HepG2 (cell line): Measurements from ENCODE around the gene ABHD17B.

ENCODE experiments used
- ERF ChIP-seq: IDR thresholded peaks from 2 replicates; pipeline ENCODE4 v1.6.1; 2018; ENCODE audit warnings: missing biosample characterization, missing genetic modification reagents
- FIP1L1 ChIP-seq: fragments of 200-400 bp; formaldehyde crosslinking; IDR thresholded peaks from 2 replicates; pipeline ENCODE4 v1.6.1; 2018; ENCODE audit warnings: low read depth, mild to moderate bottlenecking, low read length, moderate library complexity, borderline replicate concordance; ENCODE audit not compliant: insufficient read depth
- MAX ChIP-seq: IDR thresholded peaks from 2 replicates; pipeline ENCODE4 v1.6.1; 2012; ENCODE audit warnings: inconsistent platforms
- SP2 ChIP-seq: sonication (generic); formaldehyde crosslinking; IDR thresholded peaks from 2 replicates; pipeline ENCODE4 v1.5.1; 2020; ENCODE audit warnings: mild to moderate bottlenecking, missing genetic modification reagents
- TARDBP ChIP-seq: sonication (generic); formaldehyde crosslinking; IDR thresholded peaks from 2 replicates; pipeline ENCODE4 v1.8.0; 2022; ENCODE audit warnings: mild to moderate bottlenecking, missing genetic modification reagents
- TBP ChIP-seq: sonication (generic); formaldehyde crosslinking; IDR thresholded peaks from 2 replicates; pipeline ENCODE4 v1.5.0; 2020; ENCODE audit warnings: missing genetic modification reagents
- TFDP1 ChIP-seq: IDR thresholded peaks from 2 replicates; pipeline ENCODE4 v1.6.1; 2016; ENCODE audit warnings: missing compliant biosample characterization, missing genetic modification reagents, borderline replicate concordance
- ZNF280D ChIP-seq: sonication (generic); formaldehyde crosslinking; IDR thresholded peaks from 2 replicates; pipeline ENCODE4 v1.5.1; 2020; ENCODE audit warnings: mild to moderate bottlenecking, missing genetic modification reagents
- ZNF281 ChIP-seq: sonication (generic); formaldehyde crosslinking; IDR thresholded peaks from 2 replicates; pipeline ENCODE4 v1.4.0; 2020; ENCODE audit warnings: missing genetic modification reagents, borderline replicate concordance

GRCh38 chr9:71915495-71915894 lies 4.5 kb upstream of the ABHD17B start:
- TF ChIP-seq MAX (no peak), FIP1L1 (no peak), SP2 (CRISPR knock-in tag) (no peak), TARDBP (CRISPR knock-in tag) (no peak), TFDP1 (CRISPR knock-in tag) (no peak), ZNF281 (CRISPR knock-in tag) (no peak), ERF (no peak), ZNF280D (CRISPR knock-in tag) (no peak), TBP (CRISPR knock-in tag) (no peak)
